Esophagus squamous epithelium (tissue), 5 donors: Measurements from ENCODE around the gene RIMBP2. TPM values are rescaled to one million over a fixed set of nuclear protein-coding genes. Genes with fewer than 3 reads are reported as not detected.

Source experiments
- DNase-seq: peaks from one replicate; lab custom pipeline; 2025; lab: John Stamatoyannopoulos, UW
- H3K27ac ChIP-seq, 4 donors: fragments of 200-600 bp; sonication (generic); one replicate each; pipeline ENCODE4 v1.5.1; 2016 to 2019; ENCODE audit warnings: mild to moderate bottlenecking in 1 of 4
- H3K27me3 ChIP-seq, 4 donors: fragments of 200-600 bp; sonication (generic); 1 replicate in 3 of 4; 2 replicates in 1 of 4; pipeline versions ENCODE4 v1.5.1 to v1.6.0; 2017 to 2021; ENCODE audit warnings: antibody characterized with exemption in 1 of 4
- H3K36me3 ChIP-seq, 3 donors: fragments of 200-600 bp; sonication (generic); one replicate each; pipeline ENCODE4 v1.5.1; 2016 to 2019
- H3K4me1 ChIP-seq, 3 donors: fragments of 200-600 bp; sonication (generic); one replicate each; pipeline ENCODE4 v1.5.1; 2017 to 2019
- H3K4me3 ChIP-seq, 4 donors: fragments of 200-600 bp; sonication (generic); 1 replicate in 3 of 4; 2 replicates in 1 of 4; pipeline ENCODE4 v1.5.1; 2016 to 2019; ENCODE audit warnings: mild to moderate bottlenecking in 2 of 4, moderate library complexity in 1 of 4
- H3K9me3 ChIP-seq, 3 donors: fragments of 200-600 bp; sonication (generic); one replicate each; pipeline ENCODE4 v1.5.1; 2016 to 2019
- POLR2A ChIP-seq, 4 donors: fragments of 450-650 bp; IDR thresholded peaks; one replicate each; pipeline ENCODE4 v1.6.1; 2017; ENCODE audit warnings: antibody characterized with exemption in 4 of 4, mild to moderate bottlenecking in 4 of 4, moderate library complexity in 3 of 4
- WGBS, 2 donors: methylation state at CpG; one replicate each; pipeline ENCODE4 v1.1.5; 2018; 5-methylcytosine and 5-hydroxymethylcytosine counted together
- intact Hi-C: fragments of 100-400 bp; cut with DNase I; formaldehyde crosslinking; loops from one replicate; pipeline ENCODE4 v1.15.0; 2022
- total RNA-seq, 4 donors: library from RNA; depleted of rRNA; stranded (reverse); fragments of >200 nt; gene quantifications; one replicate each; pipeline ENCODE4 v1.1.0, GENCODE V29; 2016
- TF ChIP-seq, protein P1 (sequence below), 6 experiments: fragments of 450-650 bp in 4 of 6; fragments of 200-600 bp in 2 of 6; sonication (generic) in 2 of 6; IDR thresholded peaks; one replicate each; pipeline ENCODE4 v1.5.1; 2016 to 2019; ENCODE audit warnings: antibody characterized with exemption in 6 of 6, mild to moderate bottlenecking in 4 of 6, moderate library complexity in 4 of 6
- donor health status: DM: yes; HTN: yes; CAD: no.

RIMBP2 gene
- total RNA-seq, 4 donors from 2014 or later: 0.08 to 0.76 (median 0.46) TPM

DNA sequence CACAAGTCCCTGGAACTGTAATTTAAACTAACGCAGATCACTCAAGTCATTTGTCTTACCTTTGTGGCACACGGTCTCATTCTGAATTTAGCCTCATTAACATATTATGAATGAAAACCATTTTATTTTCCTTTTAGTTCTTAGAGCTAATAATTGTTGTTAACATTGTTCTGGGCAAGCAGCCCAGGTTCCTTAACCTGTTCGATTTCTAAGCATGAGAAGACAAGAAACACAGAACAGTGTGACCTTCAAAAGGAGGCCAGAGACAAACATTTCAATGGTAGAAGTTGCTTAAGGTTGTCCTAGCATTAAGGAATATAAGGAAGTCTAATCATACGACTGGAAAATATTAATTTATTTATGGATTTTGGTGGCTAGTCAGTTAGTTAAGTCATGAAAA, 343.2 kb downstream of the RIMBP2 start:
- no peaks in the 10 kb centered on the region for H3K36me3 ChIP-seq
- no peak for DNase-seq
- no peak overlapping the region for H3K27ac ChIP-seq
- no peak overlapping the region for H3K4me3 ChIP-seq
- peaks cover 0 to 55% (median 1%) of the 10 kb centered on the region in 4 donors for H3K27me3 ChIP-seq
- no peaks in the 10 kb centered on the region for H3K9me3 ChIP-seq
- no peak for TF ChIP-seq POLR2A (IDR thresholded peaks at IDR 0.05)
- TF ChIP-seq, protein P1, sequence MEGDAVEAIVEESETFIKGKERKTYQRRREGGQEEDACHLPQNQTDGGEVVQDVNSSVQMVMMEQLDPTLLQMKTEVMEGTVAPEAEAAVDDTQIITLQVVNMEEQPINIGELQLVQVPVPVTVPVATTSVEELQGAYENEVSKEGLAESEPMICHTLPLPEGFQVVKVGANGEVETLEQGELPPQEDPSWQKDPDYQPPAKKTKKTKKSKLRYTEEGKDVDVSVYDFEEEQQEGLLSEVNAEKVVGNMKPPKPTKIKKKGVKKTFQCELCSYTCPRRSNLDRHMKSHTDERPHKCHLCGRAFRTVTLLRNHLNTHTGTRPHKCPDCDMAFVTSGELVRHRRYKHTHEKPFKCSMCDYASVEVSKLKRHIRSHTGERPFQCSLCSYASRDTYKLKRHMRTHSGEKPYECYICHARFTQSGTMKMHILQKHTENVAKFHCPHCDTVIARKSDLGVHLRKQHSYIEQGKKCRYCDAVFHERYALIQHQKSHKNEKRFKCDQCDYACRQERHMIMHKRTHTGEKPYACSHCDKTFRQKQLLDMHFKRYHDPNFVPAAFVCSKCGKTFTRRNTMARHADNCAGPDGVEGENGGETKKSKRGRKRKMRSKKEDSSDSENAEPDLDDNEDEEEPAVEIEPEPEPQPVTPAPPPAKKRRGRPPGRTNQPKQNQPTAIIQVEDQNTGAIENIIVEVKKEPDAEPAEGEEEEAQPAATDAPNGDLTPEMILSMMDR (IDR thresholded peaks at IDR 0.05): no peak
- WGBS, 2 donors: 27 to 34% methylated on average over 4 of the region's 4 CpGs
- H3K4me1 ChIP-seq: peaks cover 0 to 14% (median 0%) of the 10 kb centered on the region in 3 donors
- intact Hi-C loops: no loop called here

DNA sequence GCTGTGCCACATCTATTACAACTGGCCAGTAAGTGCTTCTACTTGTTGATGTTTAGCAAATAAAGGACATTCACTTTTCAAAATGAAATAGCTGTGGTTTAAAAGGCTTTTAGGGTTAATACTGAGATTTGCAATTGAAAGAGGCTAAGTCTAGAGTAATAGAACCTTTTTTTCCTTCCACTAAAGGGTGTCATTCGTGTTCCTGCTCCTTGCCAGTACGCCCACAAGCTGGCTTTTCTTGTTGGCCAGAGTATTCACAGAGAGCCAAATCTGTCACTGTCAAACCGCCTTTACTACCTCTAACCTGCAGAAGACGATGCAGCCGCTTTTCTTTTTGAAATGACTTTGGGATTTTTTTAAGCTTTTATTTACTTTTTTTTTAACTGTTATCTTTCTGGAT, 344.8 kb downstream of the RIMBP2 start:
- 15 to 17% methylated on average over 5 of the region's 5 CpGs for WGBS, 2 donors

DNA sequence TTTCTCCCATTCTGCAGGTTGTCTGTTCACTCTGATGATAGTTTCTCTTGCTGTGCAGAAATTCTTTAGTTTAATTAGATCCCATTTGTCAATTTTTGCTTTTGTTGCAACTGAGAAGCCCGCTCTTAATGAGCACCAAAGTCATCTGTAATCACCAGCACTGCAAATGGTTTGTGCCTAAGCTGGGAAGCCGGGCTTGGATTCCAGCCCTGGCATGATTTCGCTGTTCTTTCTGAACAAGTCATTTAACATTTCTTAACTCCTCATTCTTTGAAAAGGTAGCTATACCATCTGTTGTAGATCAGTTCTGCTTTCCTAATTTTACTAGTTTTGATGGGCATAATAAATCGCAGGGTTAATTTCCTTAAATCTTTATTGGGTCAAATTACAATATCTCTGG, 346.3 kb downstream of the RIMBP2 start:
- H3K36me3 ChIP-seq: no peaks in the 10 kb centered on the region
- H3K4me1 ChIP-seq: peaks cover 0 to 14% (median 0%) of the 10 kb centered on the region in 3 donors
- no peak for DNase-seq
- peaks cover 0 to 44% (median 1%) of the 10 kb centered on the region in 4 donors for H3K27me3 ChIP-seq
- no peak overlapping the region for H3K27ac ChIP-seq
- WGBS, 2 donors: 31 to 57% methylated on average over 4 of the region's 4 CpGs
- H3K9me3 ChIP-seq: no peaks in the 10 kb centered on the region
- H3K4me3 ChIP-seq: no peak overlapping the region
- TF ChIP-seq, protein P1 (IDR thresholded peaks at IDR 0.05): no peak
- no peak for TF ChIP-seq POLR2A (IDR thresholded peaks at IDR 0.05)
- intact Hi-C loops: no loop called here

More for the DNA sequence above, 344.8 kb downstream of the RIMBP2 start:
- Histone ChIP-seq H3K27me3 (peaks cover 0 to 50% (median 1%) of the 10 kb centered on the region in 4 donors), H3K9me3 (no peaks in the 10 kb centered on the region), H3K4me3 (no peak overlapping the region), H3K27ac (no peak overlapping the region), H3K4me1 (peaks cover 0 to 14% (median 0%) of the 10 kb centered on the region in 3 donors), H3K36me3 (no peaks in the 10 kb centered on the region)
- DNase-seq: no peak
- TF ChIP-seq, protein P1 (IDR thresholded peaks at IDR 0.05): no peak
- TF ChIP-seq POLR2A (IDR thresholded peaks at IDR 0.05): no peak
- intact Hi-C loops: no loop called here

DNA sequence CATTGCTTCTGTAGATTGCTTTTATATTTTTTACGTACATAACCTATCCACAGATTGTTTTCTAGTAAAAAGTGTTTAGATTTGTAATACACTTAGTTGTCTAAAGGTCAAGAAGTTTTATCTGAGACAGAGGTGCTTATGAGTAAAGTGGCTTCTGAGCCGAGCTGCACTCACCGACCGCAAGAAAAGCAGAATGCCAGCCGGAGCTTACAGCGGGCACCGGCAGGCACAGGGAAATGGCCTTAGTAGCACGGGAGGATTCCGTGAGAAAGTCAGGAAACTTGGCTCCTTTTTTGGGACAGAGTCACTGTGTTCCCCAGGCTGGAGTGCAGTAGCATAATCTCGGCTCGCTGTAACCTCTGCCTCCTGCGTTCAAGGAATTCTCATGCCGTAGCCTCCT, 348.6 kb downstream of the RIMBP2 start:
- Histone ChIP-seq H3K9me3 (no peaks in the 10 kb centered on the region), H3K36me3 (no peaks in the 10 kb centered on the region), H3K27ac (no peak overlapping the region), H3K4me3 (no peak overlapping the region), H3K4me1 (peaks cover 0 to 14% (median 0%) of the 10 kb centered on the region in 3 donors), H3K27me3 (peaks cover 0 to 29% (median 1%) of the 10 kb centered on the region in 4 donors)
- 84 to 92% methylated on average over 11 to 13 of the region's 13 CpGs for WGBS, 2 donors
- TF ChIP-seq, protein P1 (IDR thresholded peaks at IDR 0.05): no peak
- TF ChIP-seq POLR2A (IDR thresholded peaks at IDR 0.05): no peak
- DNase-seq: no peak
- intact Hi-C loops: no loop called here

DNA sequence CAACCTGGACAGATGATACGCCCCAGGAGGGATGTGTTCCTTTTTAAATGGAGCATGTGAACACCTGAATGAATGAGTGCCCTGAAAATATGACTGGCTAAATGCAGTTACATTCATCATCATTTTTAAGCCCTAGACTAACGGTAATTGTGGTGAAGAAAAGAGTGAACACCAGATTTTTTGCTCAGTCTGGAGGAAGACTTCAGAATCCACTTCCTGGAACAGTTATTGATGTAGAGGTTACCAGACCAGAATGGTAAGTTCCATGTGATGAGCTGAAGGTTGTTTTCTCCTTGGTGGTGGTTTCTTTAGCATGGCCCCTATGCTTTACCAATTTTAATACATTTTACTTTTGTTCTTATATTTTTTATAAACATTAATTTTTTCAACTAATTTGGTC, 349.1 kb downstream of the RIMBP2 start:
- WGBS, 2 donors: 60 to 63% methylated on average over 2 of the region's 2 CpGs
- H3K36me3 ChIP-seq: no peaks in the 10 kb centered on the region
- peaks cover 0 to 29% (median 1%) of the 10 kb centered on the region in 4 donors for H3K27me3 ChIP-seq
- intact Hi-C loops: no loop called here
- no peaks in the 10 kb centered on the region for H3K9me3 ChIP-seq
- DNase-seq: no peak
- H3K27ac ChIP-seq: no peak overlapping the region
- no peak overlapping the region for H3K4me3 ChIP-seq
- TF ChIP-seq POLR2A (IDR thresholded peaks at IDR 0.05): no peak
- TF ChIP-seq, protein P1 (IDR thresholded peaks at IDR 0.05): no peak
- peaks cover 0 to 14% (median 0%) of the 10 kb centered on the region in 3 donors for H3K4me1 ChIP-seq
